ENCODE data around the gene TCP11. TPM values are rescaled to one million over a fixed set of nuclear protein-coding genes. Genes with fewer than 3 reads are reported as not detected.

Gene TCP11
- total RNA-seq, 1 experiment from 2014 or later, result not detected

DNA sequence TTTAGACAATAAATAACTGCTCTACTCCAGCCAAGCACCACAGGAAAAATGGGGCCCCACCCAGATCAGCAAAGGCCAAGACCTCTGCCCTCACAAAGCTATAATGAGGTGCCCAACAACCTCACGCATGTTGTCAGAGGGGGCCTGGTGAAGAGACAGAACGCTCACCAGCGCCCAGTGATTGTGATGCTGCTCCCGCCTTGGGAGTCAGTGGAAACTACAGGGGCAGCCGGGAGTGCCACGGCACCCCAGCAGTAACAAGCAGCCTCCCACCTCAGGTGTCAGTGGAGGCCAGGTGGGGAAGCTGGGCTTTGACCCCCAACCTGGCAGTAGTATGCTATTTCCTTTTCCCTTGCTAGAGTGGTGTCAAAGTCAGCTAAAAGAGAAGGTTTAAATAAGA, 47.4 kb downstream of the TCP11 start:
- H3K4me3 Mint-ChIP-seq, result no peak overlapping the region
- no peak overlapping the region for H2BK5ac ChIP-seq (ENCODE audit: insufficient read length, low read length)
- H4K5ac ChIP-seq (ENCODE audit: insufficient read length, low read depth, low read length), result no peak overlapping the region
- 0 out of 7 replicates have a peak overlapping the region, but pooled peaks of 1 of the 3 experiments have one; percentile 76 for H3K27ac Mint-ChIP-seq
- WGBS (ENCODE audit: extremely low coverage, insufficient read length, low lambda C conversion rate), result no CpG with 5 or more reads among the region's 6 CpGs
- H3K27me3 ChIP-seq (ENCODE audit: insufficient read depth, low read length), result no peaks in the 10 kb centered on the region
- H2AFZ ChIP-seq (ENCODE audit: low read length), result no peak overlapping the region
- H3K4ac ChIP-seq (ENCODE audit: low read depth, low read length), result no peak overlapping the region
- H2BK15ac ChIP-seq (ENCODE audit: low read depth, low read length), result no peak overlapping the region
- no peaks in the 10 kb centered on the region for H3K79me1 ChIP-seq (ENCODE audit: insufficient read depth, low read depth, low read length, poor library complexity, severe bottlenecking)
- no peaks in the 10 kb centered on the region for H3K23me2 ChIP-seq (ENCODE audit: insufficient read length, low read depth, low read length, poor library complexity, severe bottlenecking)
- no peaks in the 10 kb centered on the region for H4K20me1 ChIP-seq (ENCODE audit: control insufficient read depth, insufficient read depth, insufficient read length)
- no peak overlapping the region for H3T11ph ChIP-seq (ENCODE audit: low read length)
- H4K8ac ChIP-seq (replicated peaks; ENCODE audit: insufficient read length, low read depth, low read length), result no peak overlapping the region
- no peaks in the 10 kb centered on the region for H3K27me3 Mint-ChIP-seq (ENCODE audit: low read depth)
- H3K79me2 ChIP-seq (ENCODE audit: insufficient read depth, low read length), result no peaks in the 10 kb centered on the region
- H4K91ac ChIP-seq (ENCODE audit: insufficient read length, low read depth, low read length), result no peak overlapping the region
- TF ChIP-seq, protein P1, sequence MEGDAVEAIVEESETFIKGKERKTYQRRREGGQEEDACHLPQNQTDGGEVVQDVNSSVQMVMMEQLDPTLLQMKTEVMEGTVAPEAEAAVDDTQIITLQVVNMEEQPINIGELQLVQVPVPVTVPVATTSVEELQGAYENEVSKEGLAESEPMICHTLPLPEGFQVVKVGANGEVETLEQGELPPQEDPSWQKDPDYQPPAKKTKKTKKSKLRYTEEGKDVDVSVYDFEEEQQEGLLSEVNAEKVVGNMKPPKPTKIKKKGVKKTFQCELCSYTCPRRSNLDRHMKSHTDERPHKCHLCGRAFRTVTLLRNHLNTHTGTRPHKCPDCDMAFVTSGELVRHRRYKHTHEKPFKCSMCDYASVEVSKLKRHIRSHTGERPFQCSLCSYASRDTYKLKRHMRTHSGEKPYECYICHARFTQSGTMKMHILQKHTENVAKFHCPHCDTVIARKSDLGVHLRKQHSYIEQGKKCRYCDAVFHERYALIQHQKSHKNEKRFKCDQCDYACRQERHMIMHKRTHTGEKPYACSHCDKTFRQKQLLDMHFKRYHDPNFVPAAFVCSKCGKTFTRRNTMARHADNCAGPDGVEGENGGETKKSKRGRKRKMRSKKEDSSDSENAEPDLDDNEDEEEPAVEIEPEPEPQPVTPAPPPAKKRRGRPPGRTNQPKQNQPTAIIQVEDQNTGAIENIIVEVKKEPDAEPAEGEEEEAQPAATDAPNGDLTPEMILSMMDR (conservative IDR thresholded peaks at IDR 0.05), result no peak
- H3K14ac ChIP-seq (ENCODE audit: insufficient read depth, low read length), result no peak overlapping the region
- H3K4me1 Mint-ChIP-seq, result peaks cover 46 to 50% of the 10 kb centered on the region in 2 experiments
- no peak overlapping the region for H2BK120ac ChIP-seq (ENCODE audit: low read depth, low read length, poor library complexity, severe bottlenecking)
- H3K4me2 ChIP-seq (ENCODE audit: insufficient read depth, insufficient read length, low read length), result no peak overlapping the region
- no peak overlapping the region for H2AK5ac ChIP-seq (ENCODE audit: insufficient read length, low read length)
- DNase-seq, result no peak
- H3K36me3 Mint-ChIP-seq (ENCODE audit: insufficient read depth in 1 of 3, low read depth in 3 of 3), result peaks cover 1 to 10% (median 6%) of the 10 kb centered on the region in 3 experiments; a peak in 3 of 7 replicates
- H3K23ac ChIP-seq (ENCODE audit: insufficient read length, low read depth, low read length), result no peak overlapping the region
- no peak overlapping the region for H2BK20ac ChIP-seq (ENCODE audit: low read depth, low read length, poor library complexity, severe bottlenecking)
- no peaks in the 10 kb centered on the region for H3K9me3 ChIP-seq (ENCODE audit: control insufficient read depth, low read depth, low read length)
- no peak overlapping the region for H3K27ac ChIP-seq (ENCODE audit: insufficient read length, low read depth, low read length)
- H3K4me1 ChIP-seq (ENCODE audit: insufficient read depth, low read length), result peaks cover 8% of the 10 kb centered on the region; the same call in 1 of the 2 replicates
- no peak overlapping the region for H3K9ac ChIP-seq (ENCODE audit: extremely low read depth, insufficient read length, low read length)
- H2BK12ac ChIP-seq (ENCODE audit: insufficient read length, low read depth, low read length), result no peak overlapping the region
- no peak overlapping the region for H3K56ac ChIP-seq (ENCODE audit: insufficient read length, low read depth, low read length)
- no peaks in the 10 kb centered on the region for H3K9me3 Mint-ChIP-seq
- H3K18ac ChIP-seq (ENCODE audit: insufficient read length, low read depth, low read length), result no peak overlapping the region
